GM18511 (cell line): ENCODE measurements around the gene ALOX12.
"Not testable (repeated sequence)": the region's sequence is repeated elsewhere in the genome, so short reads cannot be mapped to it uniquely, and the experiment has no call there.

Experiments used
- ATAC-seq: cut with Tn5 transposase; IDR thresholded peaks from one replicate; pipeline ENCODE4 v1.9.1; 2021; ENCODE audit warnings: mild to moderate bottlenecking, moderate library complexity; ENCODE audit not compliant: unreplicated experiment

Gene ALOX12, protein sequence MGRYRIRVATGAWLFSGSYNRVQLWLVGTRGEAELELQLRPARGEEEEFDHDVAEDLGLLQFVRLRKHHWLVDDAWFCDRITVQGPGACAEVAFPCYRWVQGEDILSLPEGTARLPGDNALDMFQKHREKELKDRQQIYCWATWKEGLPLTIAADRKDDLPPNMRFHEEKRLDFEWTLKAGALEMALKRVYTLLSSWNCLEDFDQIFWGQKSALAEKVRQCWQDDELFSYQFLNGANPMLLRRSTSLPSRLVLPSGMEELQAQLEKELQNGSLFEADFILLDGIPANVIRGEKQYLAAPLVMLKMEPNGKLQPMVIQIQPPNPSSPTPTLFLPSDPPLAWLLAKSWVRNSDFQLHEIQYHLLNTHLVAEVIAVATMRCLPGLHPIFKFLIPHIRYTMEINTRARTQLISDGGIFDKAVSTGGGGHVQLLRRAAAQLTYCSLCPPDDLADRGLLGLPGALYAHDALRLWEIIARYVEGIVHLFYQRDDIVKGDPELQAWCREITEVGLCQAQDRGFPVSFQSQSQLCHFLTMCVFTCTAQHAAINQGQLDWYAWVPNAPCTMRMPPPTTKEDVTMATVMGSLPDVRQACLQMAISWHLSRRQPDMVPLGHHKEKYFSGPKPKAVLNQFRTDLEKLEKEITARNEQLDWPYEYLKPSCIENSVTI

DNA sequence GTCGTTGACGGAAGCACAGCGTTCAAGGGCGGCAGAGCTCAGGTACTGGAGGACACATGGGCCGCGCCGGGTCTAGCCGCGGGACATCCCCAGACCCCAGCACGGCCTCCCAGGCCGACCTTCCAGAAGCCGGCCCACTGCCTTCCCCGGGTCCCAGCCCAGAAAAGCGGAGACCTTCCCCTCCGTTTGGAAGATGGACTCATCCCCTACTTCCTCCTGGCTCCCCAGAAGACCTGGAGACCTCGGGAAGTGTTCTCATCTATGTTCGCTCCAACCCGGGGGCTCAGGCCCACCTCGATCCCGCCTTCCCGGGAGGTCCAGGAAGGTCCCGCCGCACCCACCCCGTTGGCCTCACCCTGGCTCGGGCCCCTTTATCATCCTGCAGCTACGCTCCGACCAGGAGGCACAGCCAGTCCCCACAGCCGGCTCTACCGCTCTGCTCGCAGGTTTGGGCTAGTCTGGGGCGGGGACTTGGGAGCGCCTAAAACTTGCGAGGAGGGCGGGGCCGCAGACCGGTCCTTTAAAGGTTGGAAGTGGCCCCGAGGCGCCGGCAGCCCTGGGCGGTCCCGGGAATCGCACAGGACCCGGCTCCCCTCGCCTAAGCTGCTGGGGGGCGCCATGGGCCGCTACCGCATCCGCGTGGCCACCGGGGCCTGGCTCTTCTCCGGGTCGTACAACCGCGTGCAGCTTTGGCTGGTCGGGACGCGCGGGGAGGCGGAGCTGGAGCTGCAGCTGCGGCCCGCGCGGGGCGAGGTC, at the start of gene ALOX12:
ALOX12 (plus strand) TSS at position 550 of the 756 bp plus-strand sequence; CDS start at position 619, 69 bp downstream.
- no peak for ATAC-seq

DNA sequence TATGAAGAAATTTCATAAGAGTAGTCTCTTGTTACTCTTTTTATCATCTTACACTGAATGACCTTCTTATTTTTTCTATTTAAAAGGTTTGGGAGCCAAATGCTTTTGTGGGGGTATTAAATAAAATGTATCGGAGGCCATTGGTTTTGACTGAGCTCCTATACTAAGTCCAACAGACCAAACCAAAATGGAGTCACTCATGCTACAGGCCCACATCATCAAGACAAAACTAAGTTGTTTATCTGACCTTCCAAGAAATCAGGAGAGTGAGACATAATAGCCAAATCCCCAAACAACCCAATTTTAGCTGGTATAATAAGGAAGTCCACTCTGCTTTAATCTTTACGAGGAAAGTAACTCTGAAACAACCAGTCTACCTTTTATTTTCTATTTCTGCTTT, 48.1 kb upstream of the ALOX12 start:
- ATAC-seq = no peak

DNA sequence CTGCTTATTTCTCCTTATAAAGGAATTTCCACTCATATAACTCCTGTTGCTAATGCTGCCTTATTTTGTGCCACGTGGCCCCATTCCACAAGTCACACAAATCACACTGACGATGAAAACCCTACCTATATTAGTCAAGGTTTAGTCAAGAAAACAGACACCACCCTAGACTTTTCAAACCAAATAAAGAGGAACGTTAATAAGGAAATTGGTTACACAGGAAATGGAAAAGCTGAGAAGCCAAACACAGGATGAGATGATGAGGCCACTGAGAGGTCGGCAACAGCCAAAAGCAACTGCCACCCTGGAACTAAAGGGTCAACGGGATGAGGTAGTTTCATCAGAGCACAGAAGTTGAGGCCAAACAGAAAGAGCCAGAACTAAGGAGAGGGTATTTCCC, 47.3 kb upstream of the ALOX12 start:
- no peak for ATAC-seq

DNA sequence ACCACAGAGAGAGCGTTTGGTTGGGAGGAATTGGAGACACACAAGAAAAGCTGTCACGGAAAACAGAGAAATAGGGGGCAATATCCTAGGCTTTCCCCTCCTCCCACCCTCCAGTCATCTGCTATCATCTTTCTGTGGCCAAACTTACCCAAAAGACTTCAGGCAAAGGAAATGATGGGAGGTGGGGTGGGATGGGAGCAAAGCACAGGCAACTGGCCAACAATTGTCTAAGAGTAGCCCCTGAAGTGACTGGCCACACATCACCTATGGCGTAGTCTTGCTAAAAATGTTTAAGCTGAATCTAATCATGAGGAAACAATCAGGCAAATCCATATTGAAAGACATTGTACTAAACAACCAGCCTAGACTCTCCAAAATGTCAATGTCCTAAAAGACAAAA, 46.9 kb upstream of the ALOX12 start:
- ATAC-seq = no peak

DNA sequence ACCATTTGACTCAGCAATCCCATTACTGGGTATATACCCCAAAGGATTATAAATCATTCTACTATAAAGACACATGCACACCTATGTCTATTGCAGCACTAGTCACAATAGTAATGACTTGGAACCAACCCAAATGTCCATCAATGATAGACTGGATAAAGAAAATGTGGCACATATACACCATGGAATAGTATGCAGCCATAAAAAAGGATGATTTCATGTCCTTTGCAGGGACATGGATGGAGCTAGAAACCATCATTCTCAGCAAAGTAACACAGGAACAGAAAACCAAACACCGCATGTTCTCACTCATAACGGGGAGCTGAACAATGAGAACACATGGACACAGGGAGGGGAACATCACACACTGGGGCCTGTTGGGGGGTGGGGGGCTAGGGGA, 44.9 kb upstream of the ALOX12 start:
- ATAC-seq = not testable (repeated sequence)

DNA sequence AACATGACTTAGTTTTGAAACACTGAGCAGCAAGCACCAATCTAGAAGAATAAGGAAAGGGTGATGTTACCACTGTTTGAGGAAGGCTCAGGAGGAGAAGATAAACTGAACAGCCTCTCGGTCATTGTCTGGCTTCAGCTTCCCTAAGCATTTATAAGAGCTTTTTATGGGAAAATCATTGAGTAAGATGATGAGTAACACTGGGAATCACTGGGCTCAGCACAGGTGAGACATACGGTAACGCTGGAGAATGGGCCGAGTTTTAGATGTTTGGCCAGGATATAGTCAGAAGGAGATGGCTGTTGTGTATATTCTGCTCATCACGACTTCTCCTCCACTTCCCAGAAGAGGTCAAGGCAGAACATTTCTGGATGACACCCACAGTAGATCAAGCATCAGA, 42.2 kb upstream of the ALOX12 start:
- ATAC-seq = no peak

DNA sequence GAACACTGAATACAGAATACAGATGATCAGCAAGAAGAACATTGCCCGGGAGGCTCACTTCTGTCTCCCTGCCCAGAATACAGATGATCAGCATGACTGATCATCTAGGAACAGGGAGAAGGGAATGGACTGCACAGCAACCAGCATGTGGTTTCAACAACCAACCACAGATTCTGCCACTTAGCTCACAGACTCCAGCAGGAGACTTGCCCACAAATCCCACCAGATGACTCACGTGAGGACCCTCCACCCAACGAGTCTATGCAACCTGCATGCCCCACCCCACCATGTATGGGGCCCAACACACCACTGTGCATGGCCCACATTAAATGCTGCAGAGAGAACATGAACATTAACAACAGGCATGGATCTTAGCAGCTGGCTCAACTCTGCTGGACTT, 36.1 kb upstream of the ALOX12 start:
- ATAC-seq = no peak

DNA sequence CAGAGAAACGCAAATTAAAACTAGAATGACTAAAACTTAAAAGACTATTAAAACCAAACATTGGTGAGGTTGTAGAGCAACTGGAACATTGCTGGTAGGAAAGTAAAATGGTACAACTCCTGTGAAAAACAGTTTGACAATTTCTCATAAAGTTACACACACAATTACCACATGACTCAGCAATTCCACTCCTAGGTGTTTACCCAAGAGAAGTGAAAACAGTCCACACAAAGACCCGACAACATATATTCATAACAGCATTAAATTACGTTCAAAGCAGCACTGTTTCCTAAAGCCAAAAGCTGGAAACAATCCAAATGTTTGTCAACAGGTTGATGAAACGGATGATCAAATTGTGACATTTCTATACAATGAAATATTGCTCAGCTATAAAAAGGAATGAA, 26.5 kb upstream of the ALOX12 start:
- no peak for ATAC-seq

DNA sequence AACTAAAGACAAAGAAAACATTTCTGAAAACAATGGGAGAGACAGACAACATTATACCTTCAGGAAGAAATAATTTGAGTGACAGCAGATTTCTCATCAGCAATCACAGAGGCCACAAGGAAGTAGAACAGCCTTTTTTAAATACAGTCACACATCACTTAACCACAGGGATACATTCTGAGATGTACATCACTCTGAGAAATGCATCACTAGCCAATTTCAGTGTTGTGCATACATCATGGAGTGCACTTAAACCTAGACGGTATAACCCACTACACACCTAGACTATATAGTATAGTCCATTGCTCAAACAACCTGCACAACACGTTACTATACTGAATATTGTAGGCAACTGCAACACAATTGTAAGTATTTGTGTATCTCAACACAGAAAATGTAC, 24.9 kb upstream of the ALOX12 start:
- ATAC-seq = no peak

DNA sequence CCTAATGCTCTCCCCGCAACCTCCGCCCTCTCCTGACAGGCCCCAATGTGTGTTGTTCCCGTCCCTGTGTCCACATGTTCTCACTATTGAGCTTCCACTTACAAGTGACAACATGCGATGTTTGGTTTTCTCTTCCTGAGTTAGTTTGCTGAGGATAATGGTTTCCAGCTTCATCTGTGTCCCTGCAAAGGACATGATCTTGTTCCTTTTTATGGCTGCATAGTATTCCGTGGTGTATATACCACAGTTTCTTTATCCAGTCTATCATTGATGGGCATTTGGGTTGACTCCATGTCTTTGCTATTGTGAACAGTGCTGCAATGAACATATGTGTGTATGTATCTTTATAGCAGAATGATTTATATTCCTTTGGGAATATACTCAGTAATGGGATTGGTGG, 16.4 kb upstream of the ALOX12 start:
- ATAC-seq = not testable (repeated sequence)

DNA sequence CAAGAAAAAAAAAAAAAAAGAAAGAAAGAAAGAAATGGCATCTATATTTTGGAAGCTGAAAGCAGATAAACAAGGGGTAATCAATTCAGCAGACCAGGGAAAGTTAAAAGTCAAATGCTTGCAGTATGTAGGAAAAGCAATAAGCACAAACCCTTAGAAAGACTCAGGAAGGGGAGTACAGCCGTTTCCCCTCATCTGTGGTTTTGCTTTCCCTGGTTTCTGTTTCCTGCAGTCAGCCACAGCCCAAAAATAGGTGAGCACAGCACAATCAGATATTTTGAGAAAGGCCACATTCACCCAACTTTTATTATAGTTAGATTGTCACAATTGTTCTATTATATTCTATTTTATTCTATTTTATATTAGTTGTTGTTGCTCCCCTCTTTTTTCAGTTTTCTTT, 14.4 kb upstream of the ALOX12 start:
- no peak for ATAC-seq

DNA sequence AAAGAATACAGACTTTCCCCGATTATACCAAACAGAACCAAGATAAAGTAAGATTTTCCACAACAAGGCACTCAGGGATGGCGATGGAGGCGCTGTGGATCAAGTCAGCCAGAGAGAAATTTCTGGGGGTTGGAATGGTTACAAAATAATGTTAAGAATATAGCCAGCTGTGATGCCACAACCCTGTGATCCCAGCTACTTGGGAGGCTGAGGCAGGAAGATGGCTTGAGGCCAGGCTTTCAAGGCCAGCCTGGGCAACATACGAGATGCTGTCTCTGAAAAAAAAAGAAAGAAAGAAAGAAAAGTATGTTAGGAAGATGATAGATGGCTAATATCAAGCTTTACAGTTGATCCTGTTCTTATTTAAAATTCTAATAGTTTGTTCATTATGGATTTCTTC, 10.6 kb upstream of the ALOX12 start:
- ATAC-seq = no peak

DNA sequence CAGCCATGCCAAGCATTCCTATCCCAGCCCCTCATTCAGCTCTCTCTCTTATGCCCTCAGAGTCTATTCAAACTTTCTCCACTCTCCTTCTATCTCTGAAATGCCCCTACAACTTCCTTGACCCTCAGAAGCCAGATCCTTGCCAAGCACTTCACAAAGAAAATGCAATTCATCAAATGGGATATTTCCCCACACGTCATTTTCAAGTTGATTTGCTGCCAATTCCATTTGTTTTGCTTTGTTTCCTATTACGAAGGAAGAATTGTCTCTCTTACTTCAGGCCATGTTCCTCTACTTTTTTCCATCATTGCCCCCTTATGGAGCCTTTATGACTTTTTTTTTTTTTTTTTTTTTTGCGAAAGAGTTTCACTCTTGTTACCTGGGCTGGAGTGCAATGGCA, 9.2 kb upstream of the ALOX12 start:
- ATAC-seq = no peak

DNA sequence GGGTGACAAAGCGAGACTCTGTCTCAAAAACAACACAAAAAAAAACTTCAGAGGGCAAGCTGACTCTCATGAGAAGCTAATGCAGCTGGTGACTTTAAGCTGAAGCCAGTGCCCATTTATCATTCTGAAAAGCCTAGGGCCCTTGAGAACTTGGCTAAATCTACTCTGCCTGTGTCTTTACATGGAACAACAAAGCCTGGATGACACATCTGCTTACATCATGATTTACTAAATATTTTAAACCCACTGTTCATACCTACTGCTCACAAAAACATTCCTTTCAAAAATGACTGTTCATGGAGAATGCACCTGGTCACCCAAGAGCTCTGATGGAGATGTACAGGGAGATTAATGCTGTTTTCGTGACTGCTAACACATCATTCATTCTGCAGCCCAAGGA, 6.1 kb upstream of the ALOX12 start:
- ATAC-seq = no peak

DNA sequence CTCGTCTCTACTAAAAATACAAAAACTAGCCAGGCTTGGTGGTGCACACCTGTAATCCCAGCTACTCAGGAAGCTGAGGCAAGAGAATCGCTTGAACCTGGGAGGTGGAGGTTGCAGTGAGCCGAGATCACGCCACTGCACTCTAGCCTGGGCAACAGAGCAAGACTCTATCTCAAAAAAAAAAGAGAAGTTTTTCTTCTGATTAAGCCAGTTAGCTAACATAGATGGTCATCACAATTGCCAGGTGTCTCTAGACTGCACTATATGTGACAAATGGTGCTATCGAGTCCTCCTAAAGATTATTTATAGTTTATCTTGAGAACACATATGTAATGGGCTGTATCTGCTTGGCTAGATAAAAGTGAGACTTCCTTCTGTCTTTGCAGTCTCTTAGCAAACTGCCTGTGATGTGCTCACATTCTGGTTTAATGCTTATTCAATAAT, 2.2 kb upstream of the ALOX12 start:
- ATAC-seq = not testable (repeated sequence)

DNA sequence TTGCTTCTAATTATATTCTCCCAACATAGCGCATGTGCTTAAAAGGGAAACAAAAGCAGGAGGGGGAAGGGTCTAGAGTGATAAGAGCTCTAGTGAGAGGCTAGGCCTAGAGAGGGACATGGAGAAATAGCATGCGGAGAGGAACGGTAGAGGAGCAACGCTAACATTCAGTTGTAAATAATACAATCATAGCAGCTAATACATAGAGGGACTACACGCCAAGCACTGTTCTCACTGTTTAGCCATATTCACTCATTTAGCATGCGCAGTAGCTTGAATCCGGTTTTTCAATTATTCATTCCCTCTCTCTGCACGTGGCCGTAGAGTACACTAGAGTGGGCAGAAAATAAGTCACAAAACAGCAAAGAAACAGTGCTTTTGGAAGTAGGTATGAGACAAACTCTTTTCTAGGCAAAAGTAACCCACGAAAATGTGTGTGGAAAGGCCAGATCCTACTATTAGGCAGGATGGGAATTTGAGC, 1.7 kb upstream of the ALOX12 start:
- ATAC-seq = no peak

DNA sequence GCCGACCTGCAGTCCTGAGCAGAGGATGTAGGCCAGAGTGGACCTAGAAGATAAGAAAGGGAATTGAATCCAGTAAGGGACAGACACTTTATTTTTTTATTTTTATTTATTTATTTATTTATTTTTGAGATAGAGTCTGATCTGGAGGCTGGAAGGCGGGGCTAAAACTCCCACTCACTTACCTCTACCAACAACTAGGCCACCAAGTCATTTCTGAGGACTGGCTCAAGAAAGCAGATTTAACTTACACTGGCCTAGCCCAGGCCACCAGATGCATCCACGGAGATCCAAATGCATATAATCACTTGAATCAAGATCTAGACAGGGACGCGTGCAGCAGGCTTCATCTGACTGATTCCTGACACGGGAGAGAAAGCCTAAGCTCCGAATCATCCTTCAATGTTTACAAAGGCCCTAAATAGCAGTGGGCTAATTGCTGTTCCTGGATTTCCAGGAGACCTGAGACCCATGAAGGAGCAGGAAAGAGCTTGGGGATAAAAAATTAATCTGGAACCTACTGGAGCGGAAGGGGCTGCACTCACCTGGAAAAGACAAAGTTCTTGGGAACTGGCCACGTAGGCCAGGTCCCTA, 1.1 kb upstream of the ALOX12 start:
- ATAC-seq = no peak

DNA sequence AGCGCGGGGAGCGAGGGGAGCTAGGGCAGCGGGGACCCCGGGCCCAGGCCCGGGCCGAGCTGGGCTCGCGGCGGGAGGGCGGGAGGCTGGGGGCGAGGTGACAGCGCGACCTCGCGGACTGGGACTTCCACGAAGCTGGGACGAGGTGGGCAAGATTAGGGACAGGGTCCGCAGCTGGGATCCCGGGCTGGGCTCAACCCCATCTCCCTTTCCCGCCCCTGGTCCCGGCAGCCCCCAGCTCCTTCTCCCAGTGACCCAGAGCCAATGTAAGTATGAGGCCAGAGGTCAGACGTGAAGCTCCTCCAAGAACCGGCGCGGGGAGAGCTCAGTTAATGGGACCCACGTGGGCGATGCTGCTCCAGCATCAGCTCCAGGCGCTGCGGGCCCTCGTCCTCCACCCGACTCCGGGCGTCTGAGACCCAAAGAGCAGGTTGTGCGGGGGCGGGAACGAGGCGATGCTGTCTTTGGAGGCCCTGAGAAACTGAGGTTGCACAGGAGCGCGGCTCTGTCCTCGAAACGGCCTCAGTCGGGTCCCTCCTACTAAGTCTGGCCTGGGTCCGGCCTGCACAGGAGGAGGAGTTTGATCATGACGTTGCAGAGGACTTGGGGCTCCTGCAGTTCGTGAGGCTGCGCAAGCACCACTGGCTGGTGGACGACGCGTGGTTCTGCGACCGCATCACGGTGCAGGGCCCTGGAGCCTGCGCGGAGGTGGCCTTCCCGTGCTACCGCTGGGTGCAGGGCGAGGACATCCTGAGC, 585 bp downstream of the ALOX12 start:
- no peak for ATAC-seq

DNA sequence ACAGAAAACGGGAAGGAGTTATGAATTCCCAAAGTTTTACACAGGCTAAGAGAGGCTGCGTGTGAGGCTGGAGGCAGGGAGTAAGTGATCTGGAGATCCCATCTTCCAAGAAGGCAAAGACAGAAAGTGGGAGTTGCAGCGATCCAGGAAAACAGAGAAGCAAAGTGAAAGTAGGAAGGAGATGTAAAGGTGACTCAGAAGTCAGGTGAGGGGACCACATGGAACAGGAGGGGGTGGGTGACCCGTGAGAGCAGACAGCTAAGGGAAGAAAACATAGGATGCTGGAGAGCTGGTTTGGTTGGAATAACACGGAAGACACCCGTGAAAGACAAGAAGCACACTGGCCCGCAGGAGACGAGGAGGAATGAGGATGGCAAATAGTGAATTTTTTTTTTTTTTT, 1.3 kb downstream of the ALOX12 start:
- ATAC-seq = no peak

DNA sequence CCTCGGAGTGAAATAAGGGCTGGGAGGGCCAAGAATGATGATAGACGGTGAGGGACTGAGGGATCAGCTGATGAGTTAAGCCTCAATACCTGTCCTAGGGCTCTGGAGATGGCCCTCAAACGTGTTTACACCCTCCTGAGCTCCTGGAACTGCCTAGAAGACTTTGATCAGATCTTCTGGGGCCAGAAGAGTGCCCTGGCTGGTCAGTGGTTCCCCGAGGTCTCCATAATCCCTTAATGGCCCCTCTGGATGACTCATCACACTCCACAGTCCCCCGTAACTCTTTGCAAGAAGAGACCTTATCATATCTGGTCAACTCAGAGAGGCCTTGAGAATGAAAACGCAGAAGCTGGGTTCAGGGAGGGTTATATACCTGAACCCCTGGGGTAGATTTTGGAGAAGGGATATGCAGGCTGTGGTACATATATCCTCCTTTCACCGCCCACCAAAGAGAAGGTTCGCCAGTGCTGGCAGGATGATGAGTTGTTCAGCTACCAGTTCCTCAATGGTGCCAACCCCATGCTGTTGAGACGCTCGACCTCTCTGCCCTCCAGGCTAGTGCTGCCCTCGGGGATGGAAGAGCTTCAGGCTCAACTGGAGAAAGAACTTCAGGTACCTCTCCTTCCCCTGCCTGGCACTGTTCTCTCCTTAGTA, 3.1 kb downstream of the ALOX12 start:
- no peak for ATAC-seq
